Fibroblast of upper back skin (primary cell): Measurements from ENCODE around the gene LARP7.
"Not testable (repeated sequence)": the region's sequence is repeated elsewhere in the genome, so short reads cannot be mapped to it uniquely, and the experiment has no call there.

ENCODE experiments used
- DNase-seq: peaks from one replicate; pipeline ENCODE4 v3.0.0-alpha.2; 2013

The LARP7 gene

DNA sequence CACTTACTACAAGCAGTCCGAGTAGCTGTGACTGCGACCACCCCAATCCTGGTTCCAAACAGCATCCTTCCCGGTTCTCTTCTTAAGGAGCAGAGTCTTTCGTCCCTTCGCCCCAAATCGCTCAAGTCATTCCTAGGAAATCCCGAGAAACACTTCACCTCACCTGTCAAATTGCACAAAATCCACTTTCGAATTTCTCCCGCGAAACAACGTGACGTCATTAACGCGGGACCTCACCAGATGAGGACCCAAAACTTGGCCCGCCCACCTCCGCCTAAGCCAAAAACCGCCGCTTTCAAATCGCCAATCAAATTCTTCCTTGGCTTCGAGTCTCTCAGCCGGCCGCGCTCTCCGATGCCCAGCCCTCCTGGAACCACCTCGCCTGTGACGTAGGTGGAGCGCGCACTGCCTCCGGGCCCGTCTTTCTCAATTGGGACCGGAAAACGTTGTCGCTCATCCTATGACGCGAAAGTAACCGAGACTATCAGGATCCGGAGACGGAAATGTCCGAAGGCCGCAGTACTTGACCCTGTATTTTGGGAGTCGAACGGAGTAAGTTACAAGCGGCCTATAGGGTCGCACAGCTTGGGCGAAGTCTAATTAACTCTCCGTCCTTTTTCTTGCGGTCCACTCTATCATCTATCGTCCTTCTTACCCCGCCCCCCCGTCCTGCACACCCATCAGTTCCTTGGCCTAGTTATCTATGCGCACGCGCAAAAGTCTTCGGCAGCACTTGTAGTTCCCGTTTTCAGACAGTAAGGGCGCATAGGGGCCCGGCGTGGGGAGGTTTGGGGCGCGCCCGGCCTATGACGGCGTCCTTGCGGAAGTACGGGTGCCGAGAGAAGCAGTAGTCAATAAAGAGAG, at the start of gene LARP7, which contains the start of gene ZGRF1:
TSS of gene LARP7 (plus strand) at position 456 of the 864 bp plus-strand sequence. CDS start 7,527 bp downstream, outside the sequence.
TSS of gene ZGRF1 (minus strand) at position 222 of the 864 bp plus-strand sequence. CDS start 3,733 bp downstream, outside the sequence.
- DNase-seq, result peak; percentile 99

- peak; percentile 15 for DNase-seq
These were observed 47.7 kb upstream of the LARP7 start for GRCh38 chr4:112589206-112589605.

DNA sequence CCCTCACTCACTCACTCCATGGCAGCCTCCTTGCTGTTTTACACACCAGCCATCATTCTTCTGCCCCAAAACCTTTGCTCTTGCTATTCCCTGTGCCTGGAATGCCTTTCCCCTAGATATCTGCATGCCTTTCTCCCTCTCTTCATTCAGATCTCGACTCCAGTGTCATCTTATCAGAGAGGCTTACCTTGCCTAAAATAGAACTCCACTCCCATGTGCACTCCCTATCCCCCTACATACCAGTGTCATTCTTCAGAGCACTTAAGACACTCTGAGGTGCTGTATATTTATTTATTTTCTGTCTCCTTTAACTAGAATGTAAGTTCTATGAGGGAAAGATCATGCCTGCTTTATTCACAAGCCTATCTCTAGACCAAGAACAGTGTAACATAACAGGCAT, 45.4 kb upstream of the LARP7 start:
- no peak for DNase-seq

- DNase-seq, result no peak
These were observed 44.2 kb upstream of the LARP7 start for GRCh38 chr4:112592717-112593116.

DNA sequence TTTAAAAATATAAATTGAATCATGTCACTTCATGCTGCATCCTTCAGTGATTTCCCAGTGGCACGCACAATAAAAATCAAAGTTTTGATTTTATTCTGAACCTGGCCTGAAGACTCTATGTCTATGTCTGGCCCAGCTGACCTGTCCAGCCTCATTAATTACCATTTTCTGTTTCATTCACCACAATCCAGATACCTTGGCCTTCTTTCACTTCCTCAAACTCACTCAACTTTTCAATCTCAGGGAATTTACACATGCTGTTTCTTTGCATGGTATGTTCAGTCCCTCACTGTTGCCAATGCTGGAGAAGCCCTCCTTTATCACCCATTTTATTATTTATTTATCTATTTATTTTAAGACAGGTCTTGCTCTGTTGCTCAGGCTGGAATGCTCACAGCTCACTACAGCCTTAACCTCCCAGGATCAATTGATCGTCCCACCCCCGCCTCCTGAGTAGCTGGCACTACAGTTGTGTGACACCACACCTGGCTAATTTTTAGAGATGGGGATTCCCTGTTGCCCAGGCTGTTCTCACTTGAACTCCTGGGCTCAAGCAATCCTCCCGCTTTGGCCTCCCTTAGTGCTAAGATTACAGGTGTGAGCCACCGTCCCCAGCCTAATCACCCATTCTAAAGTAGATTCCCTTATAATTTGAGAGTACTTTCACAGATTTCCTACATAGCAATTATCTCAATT, 43.4 kb upstream of the LARP7 start:
- no peak for DNase-seq

DNA sequence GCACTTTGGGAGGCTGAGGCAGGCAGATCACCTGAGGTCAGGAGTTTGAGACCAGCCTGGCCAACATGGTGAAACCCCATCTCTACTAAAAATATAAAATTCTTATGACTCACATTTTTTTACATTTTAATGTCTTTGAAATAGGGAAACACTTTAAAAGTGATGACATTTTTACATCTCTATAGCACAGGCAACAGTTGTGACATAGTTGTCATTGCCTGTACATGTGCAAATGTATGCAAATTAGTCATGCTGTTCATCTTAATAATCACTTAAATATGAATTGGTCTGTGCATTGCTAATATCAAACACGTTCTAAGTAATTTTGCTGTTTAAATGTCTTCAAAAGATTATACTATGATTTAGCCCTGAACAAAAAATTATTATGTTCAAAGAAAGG, 42.0 kb upstream of the LARP7 start:
- no peak for DNase-seq

DNA sequence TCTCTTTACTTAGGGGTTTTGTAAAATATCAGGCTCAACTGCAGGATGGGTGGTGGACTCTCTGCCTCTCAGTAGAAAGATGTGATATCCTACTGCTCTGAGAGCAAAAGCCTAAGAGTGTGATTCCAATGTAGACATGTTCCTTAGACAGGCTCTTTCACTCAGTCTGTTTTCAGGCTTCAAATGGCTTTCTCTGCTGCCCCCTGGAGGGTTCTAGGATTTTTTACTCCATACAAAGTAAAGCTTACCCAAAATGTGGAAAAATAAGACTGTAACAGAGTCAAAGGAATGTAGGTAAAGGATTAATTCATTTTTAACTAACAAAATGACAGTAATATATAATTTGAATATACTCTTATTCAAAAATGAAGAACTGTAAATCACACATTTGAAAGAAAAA, 32.4 kb upstream of the LARP7 start:
- peak; percentile 62 for DNase-seq

GRCh38 chr4:112612814-112613213, 24.1 kb upstream of the LARP7 start:
- not testable (repeated sequence) for DNase-seq

DNA sequence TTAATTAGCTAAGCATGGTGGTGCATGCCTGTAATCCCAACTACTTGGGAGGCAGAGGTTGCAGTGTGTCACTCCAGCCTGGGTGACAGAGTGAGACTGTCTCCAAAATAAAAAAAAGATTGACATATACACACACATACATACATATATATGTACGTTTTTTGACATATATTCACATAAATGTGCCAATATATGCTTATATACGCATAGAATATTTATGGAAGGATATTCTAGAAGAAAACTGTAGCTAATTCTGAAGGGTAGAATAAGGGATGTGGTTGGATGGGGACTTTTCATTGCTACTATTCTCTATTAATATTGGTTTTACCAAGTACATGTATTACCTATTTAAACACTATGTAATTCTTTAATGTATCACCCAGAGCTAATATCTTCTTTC, 20.0 kb upstream of the LARP7 start:
- no peak for DNase-seq

DNA sequence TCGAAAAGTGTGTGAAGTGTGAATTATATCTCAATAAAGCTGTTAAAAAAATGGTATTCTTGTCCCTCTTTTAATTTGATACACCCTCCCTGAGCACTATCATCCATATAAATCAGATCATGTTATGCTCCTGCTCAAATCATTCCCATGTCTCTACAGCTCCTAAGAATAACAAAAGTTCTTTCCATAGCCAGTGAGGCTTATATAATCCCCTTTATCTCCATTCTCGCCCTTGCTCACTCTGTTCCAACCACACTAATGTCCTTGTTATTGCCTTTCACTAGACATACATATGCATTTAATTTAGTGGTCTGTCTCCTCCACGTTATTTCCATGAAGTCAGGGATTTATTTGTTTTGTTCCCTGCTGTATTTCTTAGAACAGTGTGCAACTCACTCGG, 10.7 kb upstream of the LARP7 start:
- no peak for DNase-seq

- peak; percentile 45 for DNase-seq
These were observed 3.3 kb upstream of the LARP7 start for GRCh38 chr4:112633477-112634235.

- DNase-seq, result no peak
These were observed 566 bp downstream of the LARP7 start for GRCh38 chr4:112637552-112637866.

GRCh38 chr4:112642526-112642925, 5.6 kb downstream of the LARP7 start:
- no peak for DNase-seq

GRCh38 chr4:112644595-112645535, 7.9 kb downstream of the LARP7 start:
- DNase-seq, result not testable (repeated sequence)

- no peak for DNase-seq
These were observed 8.8 kb downstream of the LARP7 start for GRCh38 chr4:112645541-112646329.

- no peak for DNase-seq
These were observed 9.9 kb downstream of the LARP7 start for GRCh38 chr4:112646632-112647537.

DNA sequence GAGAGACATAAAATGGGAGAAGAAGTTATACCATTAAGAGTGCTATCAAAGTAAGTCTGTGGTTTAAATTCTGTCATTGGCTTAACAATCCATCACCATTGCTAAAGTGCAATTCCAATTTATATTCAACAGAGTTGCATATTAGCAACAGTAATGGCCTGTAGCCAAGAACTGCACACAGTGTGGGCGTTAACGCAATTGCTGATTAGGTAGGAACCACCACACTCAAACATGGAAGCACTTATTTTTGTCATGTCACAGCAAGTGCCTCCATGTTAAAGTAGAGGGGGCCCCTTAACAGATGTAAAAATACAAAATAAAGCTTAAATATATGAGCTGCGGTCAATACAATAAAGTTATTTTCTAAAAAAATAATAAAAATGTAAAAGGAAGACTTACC, 10.8 kb downstream of the LARP7 start:
- DNase-seq, result no peak

GRCh38 chr4:112648263-112649054, 11.5 kb downstream of the LARP7 start:
- DNase-seq, result no peak

- DNase-seq, result no peak
These were observed 12.1 kb downstream of the LARP7 start for GRCh38 chr4:112649055-112649408.

DNA sequence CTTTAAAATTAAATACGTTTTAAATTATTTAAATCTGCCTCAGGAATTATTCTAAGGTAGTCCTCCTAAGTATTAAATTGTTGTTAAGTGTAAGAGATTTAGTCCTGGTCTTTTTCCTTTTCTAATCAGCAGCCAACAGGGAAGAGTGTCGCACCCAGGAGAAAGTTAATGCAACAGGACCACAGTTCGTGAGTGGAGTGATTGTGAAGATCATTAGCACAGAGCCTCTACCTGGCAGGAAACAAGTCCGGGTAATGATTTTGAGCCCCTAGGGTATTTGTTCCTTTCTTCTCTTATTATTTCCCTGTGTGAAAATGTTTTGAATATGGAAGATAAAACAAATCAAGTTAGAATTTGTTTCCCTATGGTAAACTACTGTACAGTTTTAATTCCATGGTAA, 13.4 kb downstream of the LARP7 start:
- DNase-seq, result no peak
